OCI-LY7 (cell line): ENCODE data around the gene TRAPPC4.

ENCODE experiments used
- EZH2phosphoT487 ChIP-seq: fragments of 200-600 bp; sonication (generic); IDR thresholded peaks from 2 replicates; pipeline ENCODE4 v1.6.1; 2018; ENCODE audit warnings: low read depth, borderline replicate concordance, mild to moderate bottlenecking, mixed run types, antibody characterized with exemption, low read length, moderate library complexity, mixed read lengths
- TF ChIP-seq, protein P1 (sequence below): fragments of 200-600 bp; sonication (generic); conservative IDR thresholded peaks from 2 replicates; pipeline ENCODE4 v1.5.1; 2014; ENCODE audit warnings: mild to moderate bottlenecking, antibody characterized with exemption, low read length, moderate library complexity, mixed read lengths

DNA sequence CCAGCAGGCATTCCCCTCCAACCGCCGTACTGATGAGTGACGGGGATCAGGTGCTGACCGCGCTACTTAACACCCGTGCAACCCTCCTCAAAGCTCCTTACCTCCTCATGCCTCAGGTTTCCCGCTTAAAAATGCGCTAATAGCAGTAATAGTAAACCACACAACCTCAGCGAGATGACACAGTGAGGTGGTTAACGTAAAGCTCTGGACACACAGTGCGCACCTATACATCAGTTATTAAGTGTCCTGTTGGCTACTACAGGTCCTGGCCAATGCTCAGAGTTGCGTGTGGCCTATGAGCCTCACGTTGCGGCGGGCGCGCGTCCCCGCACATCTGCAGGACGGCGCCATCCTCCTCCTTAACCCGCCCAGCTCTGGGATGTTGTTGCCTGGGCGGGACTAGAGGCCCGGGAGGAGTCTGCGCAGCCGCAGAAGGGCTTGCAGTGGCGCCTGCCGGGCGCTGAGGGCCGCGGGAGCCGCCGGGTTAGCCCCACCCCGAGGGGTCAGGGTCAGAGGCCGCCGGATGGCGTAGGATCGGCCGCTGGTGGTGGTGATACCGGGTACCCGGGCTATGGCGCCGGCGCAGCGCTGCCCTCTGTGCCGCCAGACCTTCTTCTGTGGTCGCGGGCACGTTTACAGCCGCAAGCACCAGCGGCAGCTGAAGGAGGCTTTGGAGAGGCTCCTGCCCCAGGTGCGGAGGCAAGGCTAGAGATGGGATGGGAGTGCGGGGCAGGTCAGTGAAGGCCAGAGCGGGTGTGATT is 20.8 kb upstream of the TRAPPC4 start, which contains the start of gene CENATAC:
- TF ChIP-seq, protein P1, sequence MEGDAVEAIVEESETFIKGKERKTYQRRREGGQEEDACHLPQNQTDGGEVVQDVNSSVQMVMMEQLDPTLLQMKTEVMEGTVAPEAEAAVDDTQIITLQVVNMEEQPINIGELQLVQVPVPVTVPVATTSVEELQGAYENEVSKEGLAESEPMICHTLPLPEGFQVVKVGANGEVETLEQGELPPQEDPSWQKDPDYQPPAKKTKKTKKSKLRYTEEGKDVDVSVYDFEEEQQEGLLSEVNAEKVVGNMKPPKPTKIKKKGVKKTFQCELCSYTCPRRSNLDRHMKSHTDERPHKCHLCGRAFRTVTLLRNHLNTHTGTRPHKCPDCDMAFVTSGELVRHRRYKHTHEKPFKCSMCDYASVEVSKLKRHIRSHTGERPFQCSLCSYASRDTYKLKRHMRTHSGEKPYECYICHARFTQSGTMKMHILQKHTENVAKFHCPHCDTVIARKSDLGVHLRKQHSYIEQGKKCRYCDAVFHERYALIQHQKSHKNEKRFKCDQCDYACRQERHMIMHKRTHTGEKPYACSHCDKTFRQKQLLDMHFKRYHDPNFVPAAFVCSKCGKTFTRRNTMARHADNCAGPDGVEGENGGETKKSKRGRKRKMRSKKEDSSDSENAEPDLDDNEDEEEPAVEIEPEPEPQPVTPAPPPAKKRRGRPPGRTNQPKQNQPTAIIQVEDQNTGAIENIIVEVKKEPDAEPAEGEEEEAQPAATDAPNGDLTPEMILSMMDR, result 0 out of 2 replicates have a peak, but pooled peaks have one; percentile 25
- no peak for TF ChIP-seq EZH2phosphoT487
